SK-N-MC (cell line): ENCODE measurements around the gene PCSK6.

Experiments
- EZH2 ChIP-seq: fragments of 200-600 bp; sonication (generic); IDR thresholded peaks from one replicate; pipeline ENCODE4 v1.6.1; 2017; ENCODE audit warnings: antibody characterized with exemption
- POLR2AphosphoS5 ChIP-seq: IDR thresholded peaks from 2 replicates; pipeline ENCODE4 v1.6.1; 2012; ENCODE audit warnings: mild to moderate bottlenecking, low read depth, low read length, borderline replicate concordance

GRCh38 chr15:101479851-101480612, 9.5 kb downstream of the PCSK6 start:
- TF ChIP-seq POLR2AphosphoS5 (no peak), EZH2 (no peak)
